B cell (primary cell): ENCODE results near the gene ABCC9.

ENCODE experiments used
- CTCF ChIP-seq: fragments of 200-600 bp; IDR thresholded peaks from one replicate; pipeline ENCODE4 v1.8.0; 2022; ENCODE audit warnings: antibody characterized with exemption, mild to moderate bottlenecking
- EZH2 ChIP-seq: IDR thresholded peaks from 2 replicates; pipeline ENCODE4 v1.6.1; 2012; ENCODE audit warnings: borderline replicate concordance, low read depth, mild to moderate bottlenecking, moderate library complexity, low read length; ENCODE audit not compliant: insufficient read depth, poor library complexity, severe bottlenecking

- no peak for TF ChIP-seq CTCF
- no peak for TF ChIP-seq EZH2
Measured at GRCh38 chr12:21980544-21980943, 39.3 kb upstream of the ABCC9 start.
